NB4 (cell line): ENCODE results near the gene SLC38A2.

Experiments
- MYC ChIP-seq: IDR thresholded peaks from 2 replicates; pipeline ENCODE4 v1.6.1; 2011; ENCODE audit warnings: low read depth, low read length
- POLR2A ChIP-seq: IDR thresholded peaks from 2 replicates; pipeline ENCODE4 v1.6.1; 2011; ENCODE audit warnings: mild to moderate bottlenecking; ENCODE audit not compliant: insufficient read length; ENCODE audit errors: extremely low read depth
- TF ChIP-seq, protein P1 (sequence below): IDR thresholded peaks from one replicate; pipeline ENCODE4 v1.5.1; 2012; ENCODE audit warnings: low read depth, low read length

GRCh38 chr12:46390881-46391280 lies 18.3 kb upstream of the SLC38A2 start:
- TF ChIP-seq, protein P1, sequence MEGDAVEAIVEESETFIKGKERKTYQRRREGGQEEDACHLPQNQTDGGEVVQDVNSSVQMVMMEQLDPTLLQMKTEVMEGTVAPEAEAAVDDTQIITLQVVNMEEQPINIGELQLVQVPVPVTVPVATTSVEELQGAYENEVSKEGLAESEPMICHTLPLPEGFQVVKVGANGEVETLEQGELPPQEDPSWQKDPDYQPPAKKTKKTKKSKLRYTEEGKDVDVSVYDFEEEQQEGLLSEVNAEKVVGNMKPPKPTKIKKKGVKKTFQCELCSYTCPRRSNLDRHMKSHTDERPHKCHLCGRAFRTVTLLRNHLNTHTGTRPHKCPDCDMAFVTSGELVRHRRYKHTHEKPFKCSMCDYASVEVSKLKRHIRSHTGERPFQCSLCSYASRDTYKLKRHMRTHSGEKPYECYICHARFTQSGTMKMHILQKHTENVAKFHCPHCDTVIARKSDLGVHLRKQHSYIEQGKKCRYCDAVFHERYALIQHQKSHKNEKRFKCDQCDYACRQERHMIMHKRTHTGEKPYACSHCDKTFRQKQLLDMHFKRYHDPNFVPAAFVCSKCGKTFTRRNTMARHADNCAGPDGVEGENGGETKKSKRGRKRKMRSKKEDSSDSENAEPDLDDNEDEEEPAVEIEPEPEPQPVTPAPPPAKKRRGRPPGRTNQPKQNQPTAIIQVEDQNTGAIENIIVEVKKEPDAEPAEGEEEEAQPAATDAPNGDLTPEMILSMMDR = no peak
- TF ChIP-seq POLR2A = no peak
- no peak for TF ChIP-seq MYC
